GM12874 (cell line): Measurements from ENCODE around the gene ELMO1.

Source experiments
- CTCF ChIP-seq: IDR thresholded peaks from 2 replicates; pipeline ENCODE4 v1.5.1; 2011; ENCODE audit warnings: low read depth, mild to moderate bottlenecking, control low read depth, low read length, moderate library complexity; ENCODE audit not compliant: insufficient read depth

The ELMO1 gene

DNA sequence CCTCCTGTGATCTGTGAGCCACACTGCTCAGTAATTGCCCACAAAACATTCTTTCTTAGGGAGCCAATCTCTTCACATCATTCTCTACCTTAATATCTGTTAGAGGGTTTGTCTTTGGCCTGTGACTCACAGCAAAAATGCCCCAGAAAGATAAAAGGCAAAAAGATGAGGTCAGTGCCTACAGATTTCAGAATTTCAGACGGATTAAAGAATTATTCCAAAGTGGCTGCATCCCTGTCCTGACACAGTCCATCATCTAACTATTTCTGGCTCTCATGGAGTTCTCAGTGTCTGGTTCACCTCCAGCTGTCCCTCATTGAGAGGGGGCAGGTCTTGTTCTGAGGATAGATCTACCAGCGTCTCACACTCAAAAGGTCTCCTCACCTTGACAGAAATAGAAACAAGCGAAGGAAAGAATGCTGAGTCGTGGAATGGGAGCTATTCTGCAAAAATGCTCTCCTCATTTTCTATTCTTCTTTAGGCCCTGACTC is 585.8 kb downstream of the ELMO1 start:
- TF ChIP-seq CTCF: no peak

GRCh38 chr7:36861656-36862055 is 587.0 kb downstream of the ELMO1 start:
- TF ChIP-seq CTCF: no peak

GRCh38 chr7:36860681-36861080 is 588.0 kb downstream of the ELMO1 start:
- no peak for TF ChIP-seq CTCF

DNA sequence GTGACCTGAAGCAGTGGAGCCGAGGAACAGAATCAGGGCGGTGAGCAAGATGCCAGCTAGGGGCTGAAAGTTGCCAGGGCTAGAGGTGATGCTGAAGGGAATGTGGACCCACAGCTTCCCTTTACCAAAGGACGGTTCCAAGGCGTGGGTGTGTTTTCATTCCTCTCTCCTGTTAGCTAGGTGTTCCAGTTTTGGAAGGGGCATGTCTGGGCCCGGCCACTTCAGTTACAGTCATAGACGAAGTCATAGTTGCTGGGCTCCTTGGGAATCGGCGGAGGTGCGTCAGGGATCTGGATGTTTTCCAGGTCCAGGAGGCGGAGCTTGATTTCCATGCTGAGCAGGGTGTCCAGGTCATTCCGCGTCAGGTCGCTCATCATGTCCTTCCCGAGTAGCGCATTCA is 593.3 kb downstream of the ELMO1 start:
- TF ChIP-seq CTCF: no peak

DNA sequence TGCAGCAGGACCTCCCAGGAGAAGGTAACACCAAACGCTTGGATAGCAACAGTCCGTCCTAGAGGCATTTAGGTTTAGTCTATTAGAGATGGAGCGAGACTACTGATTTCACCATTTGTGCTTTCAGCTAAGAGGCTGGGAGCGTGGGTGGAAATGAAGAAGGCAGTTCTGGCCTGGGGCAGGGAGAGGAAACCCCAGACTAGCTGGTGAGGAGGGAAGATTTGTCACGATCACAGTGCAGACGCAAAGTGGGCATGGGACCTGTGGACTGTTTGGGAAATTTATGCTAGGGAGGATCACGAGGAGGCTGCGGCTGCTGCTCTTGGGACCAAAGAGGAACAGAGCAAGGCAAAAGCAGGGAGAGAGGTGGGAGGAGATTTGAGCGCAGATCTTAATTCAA is 594.0 kb downstream of the ELMO1 start:
- TF ChIP-seq CTCF: no peak

DNA sequence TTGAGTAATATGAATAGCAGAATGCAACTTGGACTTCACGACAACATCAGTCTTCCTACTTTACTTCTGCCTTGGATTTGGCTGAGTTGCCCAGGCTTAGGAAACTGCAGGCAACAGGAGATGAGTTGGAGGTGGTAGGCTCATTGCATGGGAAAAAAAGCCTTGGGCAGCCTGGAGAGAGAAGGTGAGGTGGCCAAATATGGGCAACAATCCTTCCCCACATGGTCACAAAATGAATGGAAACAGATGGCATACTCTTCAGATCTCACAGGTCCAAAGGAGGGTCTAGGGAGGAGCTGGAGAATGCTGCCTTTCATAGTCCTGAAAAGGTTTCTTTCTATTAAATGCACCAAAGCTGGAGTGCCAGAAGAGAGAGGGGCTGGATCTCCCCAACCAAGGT is 595.7 kb downstream of the ELMO1 start:
- no peak for TF ChIP-seq CTCF

DNA sequence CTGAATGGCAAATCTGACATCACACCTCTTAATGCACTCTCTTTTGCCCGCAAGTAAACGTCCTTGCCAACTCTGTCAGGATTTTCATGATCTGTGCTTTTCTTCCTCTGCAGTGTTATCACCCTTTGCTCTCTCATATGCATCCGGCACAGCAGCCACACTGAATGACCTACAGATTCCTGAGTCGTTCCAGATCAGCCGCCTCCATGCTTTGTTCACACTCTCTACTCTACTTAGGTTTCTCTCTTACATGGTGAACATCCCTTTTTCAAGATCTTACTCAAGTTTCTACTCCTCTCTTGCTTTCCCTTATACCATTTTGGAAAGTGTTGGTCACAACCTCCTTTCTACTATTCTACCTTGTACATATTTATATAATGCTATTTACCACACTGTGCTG is 596.6 kb downstream of the ELMO1 start:
- TF ChIP-seq CTCF: no peak

- no peak for TF ChIP-seq CTCF
Observed at GRCh38 chr7:36851382-36851781, 597.3 kb downstream of the ELMO1 start.
